GM18951 (cell line): Measurements from ENCODE around the gene TBC1D12.
"Not testable (repeated sequence)": the region's sequence is repeated elsewhere in the genome, so short reads cannot be mapped to it uniquely, and the experiment has no call there.

ENCODE experiments used
- POLR2A ChIP-seq: IDR thresholded peaks from 4 replicates; pipeline ENCODE4 v1.6.1; 2011; ENCODE audit warnings: mild to moderate bottlenecking; ENCODE audit not compliant: insufficient read length, insufficient read depth; ENCODE audit errors: extremely low read depth
- in situ Hi-C: fragments of 300-500 bp; cut with MboI; formaldehyde crosslinking; loops from one replicate; pipeline ENCODE4 v1.12.0; 2022; ENCODE audit warnings: low sequenced_read_pairs, mixed read lengths, inconsistent platforms; ENCODE audit not compliant: unreplicated experiment

TBC1D12 gene

DNA sequence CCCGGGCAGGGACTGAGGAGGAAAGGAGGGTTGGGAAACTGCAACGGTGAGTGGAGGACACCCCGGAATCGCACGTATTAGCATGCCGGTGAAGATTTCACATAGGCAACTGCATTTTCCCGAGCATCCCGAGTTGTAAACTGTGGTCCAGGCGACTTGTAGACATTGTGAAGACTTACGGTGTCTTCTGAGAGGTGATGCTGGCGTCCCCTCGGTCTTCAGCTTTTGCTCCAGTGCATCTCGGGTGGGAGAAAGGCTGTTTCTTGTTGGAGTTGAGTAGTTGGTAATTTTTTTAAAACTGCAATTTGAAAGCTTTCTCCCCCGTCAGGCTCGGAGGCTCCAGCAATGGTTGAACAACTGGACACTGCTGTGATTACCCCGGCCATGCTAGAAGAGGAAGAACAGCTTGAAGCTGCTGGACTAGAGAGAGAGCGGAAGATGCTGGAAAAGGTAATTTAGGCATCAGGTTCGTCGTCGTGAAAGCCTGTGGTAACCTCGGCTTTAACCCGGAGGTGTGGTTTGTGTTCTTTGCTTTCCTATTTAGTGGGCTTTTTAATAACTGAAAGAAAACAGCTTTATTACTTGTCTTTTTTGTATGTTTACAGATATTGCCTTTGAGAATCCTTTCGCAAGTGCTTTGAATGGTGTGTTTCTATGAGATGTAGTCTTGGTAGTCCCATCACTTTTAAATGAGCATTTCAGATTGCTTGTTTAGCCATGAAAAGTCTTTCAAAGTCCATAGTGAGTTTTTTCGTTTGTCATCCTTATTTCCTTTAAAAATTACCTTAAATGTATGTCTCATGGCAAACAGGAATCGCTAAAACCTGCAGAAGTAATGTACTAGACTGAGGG is 143.9 kb downstream of the TBC1D12 start:
- in situ Hi-C loops = no loop called here
- TF ChIP-seq POLR2A = no peak

GRCh38 chr10:94546901-94547185 is 144.5 kb downstream of the TBC1D12 start:
- in situ Hi-C loops = no loop called here
- no peak for TF ChIP-seq POLR2A

GRCh38 chr10:94549221-94549620 is 146.9 kb downstream of the TBC1D12 start:
- TF ChIP-seq POLR2A = no peak
- in situ Hi-C loops = no loop called here

DNA sequence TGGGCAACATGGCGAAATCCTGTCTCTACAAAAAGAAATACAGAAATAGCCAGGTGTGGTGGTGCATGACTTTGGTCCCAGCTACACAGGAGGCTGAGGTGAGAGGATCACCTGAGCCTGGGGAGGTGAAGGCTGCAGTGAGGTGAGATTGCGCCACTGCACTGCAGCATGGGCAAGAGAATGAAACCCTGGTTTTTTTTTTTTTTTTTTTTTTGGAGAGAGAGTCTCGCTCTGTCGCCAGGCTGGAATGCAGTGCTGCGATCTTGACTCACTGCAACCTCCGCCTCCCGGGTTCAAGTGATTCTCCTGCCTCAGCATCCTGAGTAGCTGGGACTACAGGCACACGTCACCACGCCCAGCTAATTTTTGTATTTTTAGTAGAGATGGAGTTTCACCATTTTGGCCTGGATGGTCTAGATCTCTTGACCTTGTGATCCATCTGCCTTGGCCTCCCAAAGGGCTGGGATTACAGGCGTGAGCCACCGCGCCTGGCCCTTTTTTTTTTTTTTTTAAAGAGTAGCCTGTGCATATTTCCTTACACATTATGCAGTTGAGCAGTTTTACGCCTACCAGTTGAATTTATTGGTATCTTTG is 165.5 kb downstream of the TBC1D12 start:
- in situ Hi-C loops = not testable (repeated sequence)

- TF ChIP-seq POLR2A = no peak
- in situ Hi-C loops = no loop called here
Observed at GRCh38 chr10:94571081-94571480, 168.7 kb downstream of the TBC1D12 start.

DNA sequence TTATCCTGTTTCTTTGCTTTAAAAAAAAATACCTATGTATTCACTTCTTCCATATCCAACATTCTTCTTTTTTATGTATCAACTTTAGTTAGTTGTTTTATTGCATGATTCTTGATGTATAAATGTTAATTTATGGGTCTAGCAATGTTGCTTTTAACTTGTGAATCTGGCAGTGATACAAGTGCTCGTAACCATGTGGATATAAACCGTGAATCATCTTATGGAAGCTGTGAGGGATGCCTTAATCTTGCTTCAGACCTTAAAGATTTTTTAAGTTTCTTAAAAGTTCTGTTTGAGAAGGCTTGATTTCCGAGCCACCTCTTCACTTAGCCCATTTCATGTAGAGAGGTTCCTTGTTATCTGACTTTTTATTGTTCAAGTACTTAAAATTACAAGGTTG is 169.2 kb downstream of the TBC1D12 start:
- in situ Hi-C loops = no loop called here
- no peak for TF ChIP-seq POLR2A

GRCh38 chr10:94578790-94579189 is 176.4 kb downstream of the TBC1D12 start:
- in situ Hi-C loops = no loop called here
- TF ChIP-seq POLR2A = no peak

DNA sequence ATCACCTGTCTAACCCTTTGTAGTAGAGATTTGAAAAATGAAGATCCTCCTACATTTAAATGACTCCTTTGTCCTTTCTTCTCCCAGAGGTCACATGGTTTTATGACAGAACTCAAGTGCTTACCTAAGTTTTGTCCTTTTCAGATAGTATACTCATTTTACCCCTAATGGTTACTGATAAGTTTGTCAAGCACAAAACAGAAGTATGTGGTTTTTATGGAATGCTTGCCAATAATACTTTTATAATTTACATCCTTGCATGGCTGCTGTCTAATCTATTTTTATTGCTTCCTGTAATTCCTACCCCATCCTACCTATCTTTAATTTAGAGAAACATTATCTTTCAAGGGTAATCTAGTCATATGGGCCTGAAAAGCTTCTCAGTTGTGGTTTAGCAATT is 180.8 kb downstream of the TBC1D12 start:
- TF ChIP-seq POLR2A = no peak
- in situ Hi-C loops = no loop called here
